Stomach (tissue), 9 donors: ENCODE measurements around the gene CCSER1. TPM values are rescaled to one million over a fixed set of nuclear protein-coding genes. Genes with fewer than 3 reads are reported as not detected.

Source experiments
- DNase-seq, 2 donors: peaks; one replicate each; pipeline versions ENCODE4 v3.0.0 to v3.0.0-alpha.2; 2013 to 2019
- H3K27ac ChIP-seq, 5 donors: fragments of 200-600 bp in 4 of 5; sonication (generic) in 4 of 5; one replicate each; pipeline ENCODE4 v1.5.1; 2013 to 2019; ENCODE audit warnings: mild to moderate bottlenecking in 1 of 5, moderate library complexity in 1 of 5
- H3K27me3 ChIP-seq, 3 donors: fragments of 200-600 bp; sonication (generic); one replicate each; pipeline ENCODE4 v1.5.1; 2017 to 2019; ENCODE audit warnings: mixed run types in 1 of 3
- H3K36me3 ChIP-seq, 4 donors: fragments of 200-600 bp; sonication (generic); 1 replicate in 3 of 4; 2 replicates in 1 of 4; pipeline ENCODE4 v1.5.1; 2016 to 2019
- H3K4me1 ChIP-seq, 4 donors: fragments of 200-600 bp; sonication (generic); one replicate each; pipeline ENCODE4 v1.5.1; 2016 to 2019
- H3K4me3 ChIP-seq, 4 donors: fragments of 200-600 bp; sonication (generic) in 3 of 4; one replicate each; pipeline ENCODE4 v1.5.1; 2016 to 2019; ENCODE audit warnings: mild to moderate bottlenecking in 1 of 4
- H3K9me3 ChIP-seq, 4 donors: fragments of 200-600 bp; sonication (generic); one replicate each; pipeline ENCODE4 v1.5.1; 2016 to 2019
- EP300 ChIP-seq: sonication (generic); formaldehyde crosslinking; IDR thresholded peaks from one replicate; pipeline ENCODE4 v1.6.1; 2017; ENCODE audit warnings: antibody characterized with exemption
- POLR2A ChIP-seq, 4 donors: fragments of 450-650 bp; IDR thresholded peaks; one replicate each; pipeline ENCODE4 v1.6.1; 2016; ENCODE audit warnings: antibody characterized with exemption in 4 of 4, control low read depth in 2 of 4, mild to moderate bottlenecking in 1 of 4, moderate library complexity in 1 of 4
- POLR2AphosphoS5 ChIP-seq, 3 donors: sonication (generic); formaldehyde crosslinking; IDR thresholded peaks; one replicate each; pipeline ENCODE4 v1.6.1; 2016; ENCODE audit warnings: antibody characterized with exemption in 3 of 3
- WGBS, 5 donors: extraction: QIAGEN DNeasy Blood & Tissue Kit in 3 of 5; methylation state at CpG; one replicate each; pipeline versions ENCODE4 v1.1.5 to v1.1.7; 2013 to 2018; 5-methylcytosine and 5-hydroxymethylcytosine counted together
- intact Hi-C: fragments of 100-400 bp; cut with DNase I; formaldehyde crosslinking; loops from one replicate; pipeline ENCODE4 v1.15.1; 2023; ENCODE audit warnings: low total_unique reads
- polyA plus RNA-seq, 3 donors: library from polyadenylated mRNA; stranded (reverse); fragments of 200-250 nt; gene quantifications; one replicate each; pipeline ENCODE4 v1.2.3, GENCODE V29; 2013
- total RNA-seq, 5 donors: library from RNA; depleted of rRNA; stranded (reverse); fragments of >200 nt; gene quantifications; one replicate each; pipeline versions ENCODE4 v1.1.0 to v1.2.3, GENCODE V29; 2014 to 2016
- TF ChIP-seq, protein P1 (sequence below), 7 experiments: fragments of 450-650 bp in 4 of 7; fragments of 200-600 bp in 3 of 7; sonication (generic) in 3 of 7; IDR thresholded peaks; one replicate each; pipeline ENCODE4 v1.5.1; 2016 to 2019; ENCODE audit warnings: antibody characterized with exemption in 7 of 7, control low read depth in 2 of 7, mild to moderate bottlenecking in 1 of 7
- donor health status: healthy with polysubstance abuse.
- donor health status: Bipolar disorder and iron deficiency.
- donor health status: healthy.

The CCSER1 gene
- total and polyA plus RNA-seq, 8 donors: 0.33 to 149 (median 15.2) TPM

DNA sequence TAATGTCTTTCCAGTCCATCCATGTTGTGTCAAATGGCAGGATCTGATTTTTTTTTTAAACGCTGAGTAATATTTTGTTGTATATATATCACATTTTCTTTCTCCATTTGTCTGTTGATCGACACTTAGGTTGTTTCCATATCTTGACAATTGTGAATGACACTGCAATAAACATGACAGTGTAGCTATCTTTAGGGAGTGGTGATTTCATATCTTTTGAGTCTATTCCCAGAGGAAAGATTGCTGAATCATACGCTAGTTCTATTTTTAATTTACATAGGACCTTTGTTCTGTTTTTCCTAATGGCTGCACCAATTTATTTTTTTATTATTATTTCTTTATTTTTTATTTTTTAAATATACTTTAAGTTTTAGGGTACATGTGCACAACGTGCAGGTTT lies 470.7 kb downstream of the CCSER1 start:
- intact Hi-C loops: no loop called here
- Histone ChIP-seq H3K27ac (no peak overlapping the region), H3K27me3 (no peaks in the 10 kb centered on the region), H3K4me1 (no peaks in the 10 kb centered on the region), H3K36me3 (no peaks in the 10 kb centered on the region), H3K9me3 (no peaks in the 10 kb centered on the region), H3K4me3 (no peak overlapping the region)
- TF ChIP-seq POLR2A (IDR thresholded peaks at IDR 0.05) (no peak), POLR2AphosphoS5 (IDR thresholded peaks at IDR 0.05) (no peak), EP300 (no peak)
- TF ChIP-seq, protein P1, sequence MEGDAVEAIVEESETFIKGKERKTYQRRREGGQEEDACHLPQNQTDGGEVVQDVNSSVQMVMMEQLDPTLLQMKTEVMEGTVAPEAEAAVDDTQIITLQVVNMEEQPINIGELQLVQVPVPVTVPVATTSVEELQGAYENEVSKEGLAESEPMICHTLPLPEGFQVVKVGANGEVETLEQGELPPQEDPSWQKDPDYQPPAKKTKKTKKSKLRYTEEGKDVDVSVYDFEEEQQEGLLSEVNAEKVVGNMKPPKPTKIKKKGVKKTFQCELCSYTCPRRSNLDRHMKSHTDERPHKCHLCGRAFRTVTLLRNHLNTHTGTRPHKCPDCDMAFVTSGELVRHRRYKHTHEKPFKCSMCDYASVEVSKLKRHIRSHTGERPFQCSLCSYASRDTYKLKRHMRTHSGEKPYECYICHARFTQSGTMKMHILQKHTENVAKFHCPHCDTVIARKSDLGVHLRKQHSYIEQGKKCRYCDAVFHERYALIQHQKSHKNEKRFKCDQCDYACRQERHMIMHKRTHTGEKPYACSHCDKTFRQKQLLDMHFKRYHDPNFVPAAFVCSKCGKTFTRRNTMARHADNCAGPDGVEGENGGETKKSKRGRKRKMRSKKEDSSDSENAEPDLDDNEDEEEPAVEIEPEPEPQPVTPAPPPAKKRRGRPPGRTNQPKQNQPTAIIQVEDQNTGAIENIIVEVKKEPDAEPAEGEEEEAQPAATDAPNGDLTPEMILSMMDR (IDR thresholded peaks at IDR 0.05): no peak
- 87 to 92% (median 92%) methylated on average over 4 of the region's 4 CpGs for WGBS, 5 donors
- no peak for DNase-seq

DNA sequence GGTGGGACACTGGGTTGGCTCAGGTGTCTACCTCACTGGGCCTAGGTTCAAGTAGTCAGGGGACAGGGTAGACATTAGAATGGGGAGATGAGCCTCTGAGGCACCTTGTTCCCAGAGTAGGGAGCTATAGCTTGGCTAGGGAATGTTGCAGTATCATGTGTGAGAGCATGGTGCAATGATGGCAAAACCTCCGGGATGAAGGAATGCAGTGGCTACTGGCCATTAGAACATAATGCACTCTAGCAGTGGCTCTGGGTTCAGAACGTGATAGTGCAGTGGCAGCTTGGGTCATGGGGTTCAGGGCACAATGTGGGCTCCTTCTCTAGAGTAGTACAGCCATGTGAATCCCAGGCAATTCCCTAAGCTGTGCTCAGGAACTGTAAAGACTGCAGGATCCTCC lies 471.5 kb downstream of the CCSER1 start:
- intact Hi-C loops: no loop called here
- Histone ChIP-seq H3K4me1 (no peaks in the 10 kb centered on the region), H3K27me3 (no peaks in the 10 kb centered on the region), H3K36me3 (no peaks in the 10 kb centered on the region), H3K4me3 (no peak overlapping the region), H3K9me3 (no peaks in the 10 kb centered on the region), H3K27ac (no peak overlapping the region)
- TF ChIP-seq POLR2A (IDR thresholded peaks at IDR 0.05) (no peak), EP300 (no peak), POLR2AphosphoS5 (IDR thresholded peaks at IDR 0.05) (no peak)
- TF ChIP-seq, protein P1 (IDR thresholded peaks at IDR 0.05): no peak
- no peak for DNase-seq
- 79 to 96% (median 91%) methylated on average over 2 of the region's 2 CpGs for WGBS, 5 donors

DNA sequence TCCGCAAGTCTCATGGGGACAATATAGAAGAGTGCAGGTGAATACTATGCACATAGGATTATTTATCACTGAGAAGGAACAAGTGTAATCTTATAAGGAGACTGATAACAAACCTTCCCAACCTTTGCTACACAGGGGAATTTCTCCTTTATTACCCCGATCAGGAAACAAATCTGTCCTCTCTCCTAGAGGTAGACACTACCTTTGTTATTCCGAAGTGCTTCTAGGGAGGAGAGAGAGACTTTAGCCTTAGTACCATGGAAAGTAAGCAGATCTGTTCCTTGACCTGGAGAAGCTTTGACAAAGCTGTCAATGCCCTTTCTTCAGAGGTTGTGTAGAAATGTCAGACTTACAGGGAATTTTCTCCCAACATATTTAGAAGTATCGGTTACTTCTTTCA lies 475.5 kb downstream of the CCSER1 start:
- no peak for TF ChIP-seq EP300
- no peak for TF ChIP-seq POLR2A (IDR thresholded peaks at IDR 0.05)
- no peak for TF ChIP-seq POLR2AphosphoS5 (IDR thresholded peaks at IDR 0.05)
- TF ChIP-seq, protein P1 (IDR thresholded peaks at IDR 0.05): no peak
- Histone ChIP-seq H3K27ac (no peak overlapping the region), H3K4me1 (no peaks in the 10 kb centered on the region), H3K27me3 (no peaks in the 10 kb centered on the region), H3K36me3 (no peaks in the 10 kb centered on the region), H3K9me3 (no peaks in the 10 kb centered on the region), H3K4me3 (no peak overlapping the region)
- intact Hi-C loops: no loop called here
- WGBS, 5 donors: 83 to 94% (median 90%) methylated on average over 4 of the region's 4 CpGs
- no peak for DNase-seq

DNA sequence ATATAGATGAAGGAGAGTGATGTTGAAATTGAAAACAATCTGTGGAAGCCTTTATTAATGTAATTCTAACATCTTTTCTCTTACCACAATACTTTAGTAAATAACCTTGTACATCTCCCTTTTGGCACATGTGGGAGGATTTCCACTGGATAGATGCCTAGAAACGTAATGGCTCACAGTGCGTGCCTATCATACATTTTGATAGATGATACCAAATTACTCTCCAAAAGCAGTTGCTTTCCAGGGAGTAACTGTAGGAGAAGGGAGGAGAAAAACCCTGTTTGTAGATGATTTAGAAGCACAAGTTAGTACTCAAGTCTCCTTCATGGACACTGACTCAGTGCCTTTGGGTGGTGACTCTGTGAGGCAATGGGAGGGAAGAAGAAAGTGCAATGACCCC lies 476.3 kb downstream of the CCSER1 start:
- no peaks in the 10 kb centered on the region for H3K9me3 ChIP-seq
- H3K27ac ChIP-seq: no peak overlapping the region
- H3K36me3 ChIP-seq: no peaks in the 10 kb centered on the region
- intact Hi-C loops: no loop called here
- 54 to 94% (median 81%) methylated on average over 2 of the region's 2 CpGs for WGBS, 5 donors
- no peaks in the 10 kb centered on the region for H3K4me1 ChIP-seq
- no peak for TF ChIP-seq POLR2AphosphoS5 (IDR thresholded peaks at IDR 0.05)
- no peak for TF ChIP-seq EP300
- TF ChIP-seq POLR2A (IDR thresholded peaks at IDR 0.05): no peak
- TF ChIP-seq, protein P1 (IDR thresholded peaks at IDR 0.05): no peak
- DNase-seq: peak in 1 of 2 donors; percentile 24
- no peak overlapping the region for H3K4me3 ChIP-seq
- no peaks in the 10 kb centered on the region for H3K27me3 ChIP-seq
